ENCODE results near the gene GRAP2. TPM values are rescaled to one million over a fixed set of nuclear protein-coding genes. Genes with fewer than 3 reads are reported as not detected.

The GRAP2 gene
- total RNA-seq, 4 donors from 2014 or later, result 0.27 to 7.2 (median 0.96) TPM

DNA sequence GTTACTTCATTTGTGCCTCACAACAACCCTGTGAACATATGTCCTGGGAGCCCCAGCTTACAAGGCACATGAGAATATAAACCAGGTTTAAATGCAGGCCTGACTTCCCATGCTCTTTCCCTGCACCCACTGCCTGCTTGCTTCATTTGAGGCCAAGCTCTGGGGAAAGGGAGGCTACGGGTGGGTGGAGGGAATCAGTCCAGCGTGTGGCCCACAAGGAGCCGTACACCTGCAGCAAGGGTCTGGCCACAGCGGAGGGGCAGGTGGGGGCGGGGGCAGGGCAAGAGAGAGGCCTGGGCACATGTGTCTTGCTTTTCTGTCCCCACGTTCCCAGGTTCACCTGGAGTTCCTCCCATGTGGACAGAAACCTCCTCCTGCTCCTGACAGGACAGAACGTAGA is 120.1 kb downstream of the GRAP2 start:
- H3K27me3 ChIP-seq, result no peaks in the 10 kb centered on the region
- TF ChIP-seq, protein P1, sequence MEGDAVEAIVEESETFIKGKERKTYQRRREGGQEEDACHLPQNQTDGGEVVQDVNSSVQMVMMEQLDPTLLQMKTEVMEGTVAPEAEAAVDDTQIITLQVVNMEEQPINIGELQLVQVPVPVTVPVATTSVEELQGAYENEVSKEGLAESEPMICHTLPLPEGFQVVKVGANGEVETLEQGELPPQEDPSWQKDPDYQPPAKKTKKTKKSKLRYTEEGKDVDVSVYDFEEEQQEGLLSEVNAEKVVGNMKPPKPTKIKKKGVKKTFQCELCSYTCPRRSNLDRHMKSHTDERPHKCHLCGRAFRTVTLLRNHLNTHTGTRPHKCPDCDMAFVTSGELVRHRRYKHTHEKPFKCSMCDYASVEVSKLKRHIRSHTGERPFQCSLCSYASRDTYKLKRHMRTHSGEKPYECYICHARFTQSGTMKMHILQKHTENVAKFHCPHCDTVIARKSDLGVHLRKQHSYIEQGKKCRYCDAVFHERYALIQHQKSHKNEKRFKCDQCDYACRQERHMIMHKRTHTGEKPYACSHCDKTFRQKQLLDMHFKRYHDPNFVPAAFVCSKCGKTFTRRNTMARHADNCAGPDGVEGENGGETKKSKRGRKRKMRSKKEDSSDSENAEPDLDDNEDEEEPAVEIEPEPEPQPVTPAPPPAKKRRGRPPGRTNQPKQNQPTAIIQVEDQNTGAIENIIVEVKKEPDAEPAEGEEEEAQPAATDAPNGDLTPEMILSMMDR (IDR thresholded peaks at IDR 0.05), result no peak
- no peak for TF ChIP-seq POLR2A (IDR thresholded peaks at IDR 0.05)
- H3K36me3 ChIP-seq, result peaks cover 10 to 16% of the 10 kb centered on the region in 2 donors
- no peak overlapping the region for H3K4me3 ChIP-seq (replicated peaks in 1 of 3)
- 83 to 87% methylated on average over 6 to 7 of the region's 7 CpGs for WGBS, 2 donors
- no peaks in the 10 kb centered on the region for H3K9me3 ChIP-seq
- intact Hi-C loops (cut with DNase I), result loop anchor here (5.0 kb wide), 1 partner anchor 484 kb away; no protein-coding TSS in a partner anchor
- DNase-seq, result no peak
- peaks cover 4 to 24% of the 10 kb centered on the region in 2 donors for H3K4me1 ChIP-seq
- H3K27ac ChIP-seq, result no peak overlapping the region

DNA sequence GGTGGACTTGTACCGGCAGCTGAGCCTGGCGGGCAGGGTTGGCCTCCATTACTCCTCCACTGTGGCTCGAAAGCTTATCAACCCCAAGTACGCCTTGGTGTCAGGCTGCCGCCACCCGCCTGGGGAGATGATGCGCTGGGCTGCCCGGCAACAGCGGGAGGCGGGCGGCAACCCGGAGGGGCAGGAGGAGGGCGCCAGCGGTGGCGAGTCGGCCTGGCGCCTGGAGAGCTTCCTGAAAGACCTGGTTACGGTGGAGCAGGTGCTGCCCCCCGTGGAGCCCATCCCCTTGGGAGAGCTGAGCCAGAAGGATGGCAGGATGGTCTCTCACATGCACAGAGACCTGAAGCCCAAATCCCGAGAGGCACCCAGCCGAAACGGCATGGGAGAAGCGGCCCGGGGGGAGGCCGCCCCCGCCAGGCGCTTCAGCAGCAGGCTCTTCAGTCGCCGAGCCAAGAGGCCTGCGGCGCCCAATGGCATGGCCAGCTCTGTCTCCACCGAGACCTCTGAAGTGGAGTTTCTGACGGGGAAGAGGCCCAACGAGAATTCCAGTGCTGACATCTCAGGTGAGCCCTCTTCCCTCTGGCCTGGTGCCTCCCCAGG is 120.6 kb downstream of the GRAP2 start:
- no peak overlapping the region for H3K4me3 ChIP-seq (replicated peaks in 1 of 3)
- DNase-seq, result peak in 1 of 2 donors; percentile 10
- no peaks in the 10 kb centered on the region for H3K27me3 ChIP-seq
- 78 to 90% methylated on average over 14 to 24 of the region's 34 CpGs for WGBS, 2 donors
- intact Hi-C loops (cut with DNase I), result loop anchor here (5.0 kb wide), 1 partner anchor 484 kb away; no protein-coding TSS in a partner anchor
- H3K9me3 ChIP-seq, result no peaks in the 10 kb centered on the region
- peaks cover 0 to 18% of the 10 kb centered on the region in 2 donors for H3K4me1 ChIP-seq
- H3K27ac ChIP-seq, result peak overlapping the region in 2 of 3 donors; percentile 20 to 43
- H3K36me3 ChIP-seq, result peaks cover 10 to 16% of the 10 kb centered on the region in 2 donors
- TF ChIP-seq, protein P1 (IDR thresholded peaks at IDR 0.05), result no peak
- no peak for TF ChIP-seq POLR2A (IDR thresholded peaks at IDR 0.05)

DNA sequence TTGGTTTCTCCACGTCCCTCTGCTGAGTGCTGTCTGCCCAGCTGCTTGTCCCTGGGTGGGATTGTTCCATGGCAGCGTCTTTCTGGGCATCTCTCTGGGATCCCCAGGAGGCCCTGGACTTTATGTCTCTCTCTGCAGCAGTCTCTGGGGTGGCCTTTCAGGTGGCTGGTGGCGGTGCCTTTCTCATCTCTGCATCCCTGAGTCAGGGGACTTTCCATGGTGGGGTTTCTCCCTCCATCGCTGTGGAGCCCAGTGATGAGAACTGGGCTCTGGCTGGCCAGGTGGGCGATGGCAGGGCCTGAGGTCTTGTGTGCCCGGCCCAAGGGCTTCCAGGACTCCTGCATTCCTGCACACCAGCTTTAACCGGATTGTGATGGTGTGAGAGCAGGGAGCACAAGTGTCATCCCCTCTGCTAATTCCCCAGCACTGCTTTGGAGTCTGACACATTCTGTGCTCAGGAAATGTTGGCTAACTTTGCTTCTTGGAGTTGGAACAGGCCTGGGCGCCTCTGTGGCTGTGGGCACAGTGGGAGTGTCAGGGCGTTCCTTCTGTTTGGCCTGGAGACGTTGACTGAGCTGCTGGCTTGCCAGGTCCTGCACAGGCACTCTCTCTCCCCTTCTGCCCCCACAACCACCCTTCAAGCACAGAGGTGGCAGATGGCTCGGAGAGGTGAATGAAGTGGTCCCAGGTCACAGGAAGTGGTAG is 121.8 kb downstream of the GRAP2 start:
- TF ChIP-seq, protein P1 (IDR thresholded peaks at IDR 0.05), result no peak
- TF ChIP-seq POLR2A (IDR thresholded peaks at IDR 0.05), result no peak
- H3K27me3 ChIP-seq, result no peaks in the 10 kb centered on the region
- no peaks in the 10 kb centered on the region for H3K9me3 ChIP-seq
- peaks cover 12 to 21% of the 10 kb centered on the region in 2 donors for H3K4me1 ChIP-seq
- H3K4me3 ChIP-seq (replicated peaks in 1 of 3), result no peak overlapping the region
- peaks cover 10 to 16% of the 10 kb centered on the region in 2 donors for H3K36me3 ChIP-seq
- H3K27ac ChIP-seq, result peak overlapping the region in 2 of 3 donors; percentile 20 to 43
- intact Hi-C loops (cut with DNase I), result loop anchor here (5.0 kb wide), 1 partner anchor 485 kb away; no protein-coding TSS in a partner anchor
- WGBS, 2 donors, result 69 to 87% methylated on average over 6 to 10 of the region's 11 CpGs
- peak; percentile 27 to 55 for DNase-seq

Small RNA genes within 50 kb of the gene (small RNA-seq; reads per million reads assigned to genes)
- gene RN7SKP210, result not detected

Other genes starting within 250 kb of the GRAP2 start
- gene ENTHD1, start 7.3 kb upstream of the GRAP2 start, total RNA-seq, result 1 to 10 TPM in 1 of 4 donors, not detected in 3; 1.3 TPM
- gene TMA7B, start 59.3 kb downstream of the GRAP2 start, total RNA-seq, result under 1 TPM in 1 of 4 donors, not detected in 3; 0.59 TPM
- gene FAM83F, start 93.9 kb downstream of the GRAP2 start, total RNA-seq, result 10 to 100 TPM; 19.2 to 35.6 (median 26.1) TPM